ENCODE measurements around the gene LEPR.
"Not testable (repeated sequence)": the region's sequence is repeated elsewhere in the genome, so short reads cannot be mapped to it uniquely, and the experiment has no call there.

LEPR gene

DNA sequence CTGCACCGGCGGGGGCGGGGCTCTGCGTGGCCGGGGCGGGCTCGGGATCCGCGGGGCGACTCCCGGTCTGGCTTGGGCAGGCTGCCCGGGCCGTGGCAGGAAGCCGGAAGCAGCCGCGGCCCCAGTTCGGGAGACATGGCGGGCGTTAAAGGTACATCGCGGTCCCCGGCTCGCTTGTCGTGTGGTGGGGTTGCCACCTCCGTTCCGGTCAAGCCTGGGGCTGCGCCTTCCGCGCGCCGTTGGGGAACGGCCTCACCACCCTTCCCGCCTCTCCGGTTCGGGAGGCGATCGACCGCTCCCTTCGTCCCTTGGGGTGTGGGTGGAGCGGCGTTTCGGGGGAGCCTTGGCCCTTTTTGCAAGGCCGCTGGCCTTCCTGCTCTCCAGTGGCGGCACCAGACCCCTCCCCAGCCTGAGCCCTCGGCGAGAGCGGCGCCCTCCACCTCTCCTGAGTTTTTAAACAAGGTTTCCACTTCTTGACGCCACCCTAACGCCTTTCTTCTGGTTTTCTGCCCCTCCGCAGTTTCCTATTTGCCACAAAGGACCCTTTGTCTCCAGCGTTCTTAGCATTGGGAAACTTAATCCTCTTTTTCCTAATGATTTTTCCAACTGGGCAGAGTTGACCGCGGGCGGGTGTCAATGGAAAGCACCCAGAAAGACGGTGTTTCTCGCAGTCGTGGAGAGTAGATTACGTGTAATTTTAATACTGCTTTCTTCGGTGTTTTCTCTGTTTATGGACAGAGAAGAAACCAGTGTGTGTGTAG is at the start of gene LEPR, which contains the start of gene LEPROT:
TSS of gene LEPR (plus strand) at position 79 of the 761 bp plus-strand sequence. CDS start 144,898 bp downstream, outside the sequence.
TSS of gene LEPROT (plus strand) at position 79 of the 761 bp plus-strand sequence. CDS start at position 136, 57 bp downstream.
- DNase-seq = no peak

GRCh38 chr1:65371544-65371943 is 48.9 kb upstream of the LEPR start:
- DNase-seq = no peak

GRCh38 chr1:65372557-65372956 is 47.9 kb upstream of the LEPR start:
- no peak for DNase-seq

DNA sequence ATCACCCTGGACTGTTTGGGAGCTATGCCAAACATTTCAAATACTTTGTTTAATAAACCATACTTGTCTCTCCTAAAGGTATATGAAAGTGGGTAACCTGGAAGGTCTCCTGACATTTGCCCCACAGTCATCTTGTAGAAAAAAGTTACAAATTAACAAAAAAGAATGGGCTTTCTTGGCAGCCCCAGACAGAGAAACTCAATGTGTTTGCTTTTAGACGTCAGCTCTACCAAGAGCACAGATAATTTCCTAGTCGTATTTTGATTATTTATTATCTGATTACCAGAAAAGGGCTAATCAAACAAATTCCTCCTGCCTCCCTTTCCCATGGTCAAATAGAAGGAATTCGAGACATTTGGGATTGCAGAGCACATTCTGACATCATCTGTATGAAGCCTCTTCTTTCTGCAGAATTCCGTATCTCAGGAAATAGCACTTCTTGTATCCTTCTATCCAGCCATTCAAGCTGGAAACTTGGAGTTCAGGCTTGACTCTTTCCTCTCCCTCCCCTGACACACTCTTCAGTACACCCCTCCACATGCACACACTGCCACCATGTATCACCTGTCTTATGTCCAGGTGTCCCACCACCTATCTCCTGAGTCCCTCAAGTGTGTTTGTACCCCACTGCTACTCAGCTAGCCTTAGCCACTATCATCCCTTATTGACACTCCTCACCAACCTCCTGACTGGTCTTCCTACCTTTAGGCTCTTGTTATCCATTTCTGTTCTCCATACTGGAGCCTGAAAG is 42.8 kb upstream of the LEPR start:
- no peak for DNase-seq

- DNase-seq = no peak
Observed at GRCh38 chr1:65378247-65378946, 42.1 kb upstream of the LEPR start.

- DNase-seq = not testable (repeated sequence)
Observed at GRCh38 chr1:65384426-65384825, 36.0 kb upstream of the LEPR start.

DNA sequence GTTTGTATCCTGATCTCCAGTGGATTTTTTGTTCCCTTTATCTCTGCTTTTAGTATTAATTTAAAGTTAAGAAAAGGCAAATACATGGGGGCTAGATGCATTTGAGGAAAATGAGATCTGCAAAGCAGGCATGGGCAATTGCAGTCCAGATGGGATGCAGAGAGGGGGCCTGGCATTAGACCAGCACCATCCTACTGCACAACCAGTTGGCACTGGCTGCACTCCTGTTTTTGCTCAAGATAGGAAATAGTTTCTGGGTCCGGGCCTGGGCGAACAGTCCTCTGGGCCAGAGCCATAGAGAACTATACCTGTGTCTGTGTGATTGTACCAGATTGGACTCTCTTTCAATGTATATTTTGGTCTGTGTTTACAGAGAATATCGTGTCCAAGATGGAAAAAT is 34.0 kb upstream of the LEPR start:
- DNase-seq = no peak

DNA sequence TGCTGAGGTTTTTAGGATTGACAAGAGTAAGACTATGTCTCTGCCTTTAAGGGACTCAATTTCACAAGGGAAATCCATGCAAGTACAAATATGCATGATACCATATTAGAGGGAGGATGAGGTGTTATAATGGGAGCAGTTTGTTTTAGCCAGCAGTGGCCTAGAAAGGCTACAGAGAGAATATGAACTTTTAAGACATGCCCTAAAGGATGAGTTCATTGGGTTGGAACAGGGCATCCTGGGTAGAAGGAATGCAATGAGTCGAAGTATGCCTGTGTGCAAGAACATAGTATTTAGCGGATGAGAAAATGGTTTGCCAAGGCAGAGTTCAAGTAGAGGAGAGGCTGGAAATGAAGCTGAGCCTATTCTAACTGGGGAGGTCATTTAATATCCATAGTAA is 32.6 kb upstream of the LEPR start:
- no peak for DNase-seq

GRCh38 chr1:65388908-65389695 is 31.4 kb upstream of the LEPR start:
- DNase-seq = no peak

GRCh38 chr1:65392497-65392896 is 28.0 kb upstream of the LEPR start:
- no peak for DNase-seq

- DNase-seq = no peak
Observed at GRCh38 chr1:65393347-65393746, 27.1 kb upstream of the LEPR start.

DNA sequence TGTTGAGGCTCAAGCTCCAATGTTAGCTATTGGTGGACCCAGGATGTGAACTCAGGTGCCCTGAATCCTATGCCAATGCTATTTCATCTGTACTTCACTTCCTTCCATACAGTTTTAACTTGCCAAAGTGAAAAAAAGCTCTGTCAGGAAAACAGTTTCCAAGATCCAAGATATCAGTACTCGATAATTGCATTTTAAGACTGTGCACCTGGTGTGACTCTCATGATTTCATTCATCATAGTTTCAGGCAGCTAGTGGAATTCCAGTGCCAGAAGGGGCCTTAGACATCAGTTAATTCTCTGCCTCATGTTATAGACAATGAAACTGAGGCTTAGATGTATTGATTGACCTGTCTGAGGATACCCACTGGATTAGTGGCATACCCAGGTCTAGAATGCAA is 26.5 kb upstream of the LEPR start:
- DNase-seq = no peak

DNA sequence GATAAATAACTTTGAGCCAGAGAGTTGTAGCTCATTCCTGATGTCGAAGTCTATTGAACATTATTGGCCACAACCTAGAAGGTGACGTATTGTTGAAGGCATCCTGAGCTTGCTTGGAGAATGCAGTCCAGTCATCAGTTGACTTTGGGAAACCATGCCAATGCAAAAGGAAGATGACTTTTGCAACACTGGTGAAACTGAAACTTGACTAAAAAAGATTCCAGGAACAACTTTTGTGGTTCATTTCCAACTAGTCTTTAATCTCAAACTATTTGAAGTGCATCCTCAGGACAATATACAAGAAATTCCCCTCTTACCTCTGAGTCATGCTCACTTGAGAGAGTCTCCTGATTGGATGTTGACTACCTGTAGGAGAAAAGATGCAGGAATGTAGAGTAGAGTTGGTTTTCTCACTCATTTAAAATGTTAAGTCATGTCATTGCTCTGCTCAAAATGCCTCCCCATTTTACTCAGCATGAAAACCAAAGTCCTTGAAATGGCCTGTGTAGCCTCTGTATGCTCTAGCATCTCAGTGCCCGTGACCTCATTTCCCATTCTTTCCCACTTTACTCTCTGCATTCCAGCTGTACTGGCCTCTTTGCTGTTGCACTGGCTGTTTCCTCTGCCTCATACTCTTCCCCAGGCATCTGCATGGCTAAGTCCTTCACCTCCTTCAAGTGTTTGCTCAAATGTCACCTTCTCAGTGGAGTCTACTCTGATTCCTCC is 24.4 kb upstream of the LEPR start:
- no peak for DNase-seq

DNA sequence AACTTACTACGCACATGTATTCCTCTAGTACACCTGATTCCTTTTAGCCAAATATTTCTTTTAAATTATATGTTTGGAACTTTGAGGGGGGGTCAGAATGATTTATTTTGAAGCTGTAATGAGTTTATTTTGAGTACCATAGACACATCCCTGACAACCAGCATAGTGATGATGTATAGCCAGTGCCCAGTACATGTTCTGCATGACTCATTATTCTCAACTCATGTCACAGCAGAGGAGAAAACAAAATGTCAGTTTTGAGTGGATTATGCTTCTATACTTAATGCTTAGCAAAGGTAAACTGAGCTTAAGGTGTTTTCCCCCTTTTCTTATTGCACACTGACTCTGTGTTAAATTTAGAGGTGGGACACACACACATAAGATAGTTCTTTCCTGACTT is 22.4 kb upstream of the LEPR start:
- no peak for DNase-seq

GRCh38 chr1:65399003-65399402 is 21.5 kb upstream of the LEPR start:
- DNase-seq = no peak

DNA sequence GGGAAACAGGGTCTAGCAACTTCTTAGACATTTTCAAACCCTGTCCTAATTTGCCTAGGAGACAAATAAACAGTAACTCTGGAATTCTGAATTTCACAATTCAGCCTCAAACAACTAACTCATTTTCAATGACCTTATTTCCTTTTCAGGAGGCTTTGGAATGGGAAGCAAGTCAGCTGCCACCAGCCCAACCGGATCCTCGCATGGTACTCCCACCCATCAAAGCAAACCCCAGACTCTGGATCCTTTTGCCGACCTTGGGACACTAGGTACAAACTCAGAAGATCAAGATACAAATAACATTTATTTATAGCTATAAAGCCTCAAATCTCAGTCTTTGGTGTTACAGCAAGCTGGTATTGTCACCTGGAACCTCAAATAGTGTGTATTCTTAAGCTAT is 18.9 kb upstream of the LEPR start:
- no peak for DNase-seq

- no peak for DNase-seq
Observed at GRCh38 chr1:65404941-65405340, 15.5 kb upstream of the LEPR start.

- DNase-seq = no peak
Observed at GRCh38 chr1:65407877-65408276, 12.6 kb upstream of the LEPR start.

DNA sequence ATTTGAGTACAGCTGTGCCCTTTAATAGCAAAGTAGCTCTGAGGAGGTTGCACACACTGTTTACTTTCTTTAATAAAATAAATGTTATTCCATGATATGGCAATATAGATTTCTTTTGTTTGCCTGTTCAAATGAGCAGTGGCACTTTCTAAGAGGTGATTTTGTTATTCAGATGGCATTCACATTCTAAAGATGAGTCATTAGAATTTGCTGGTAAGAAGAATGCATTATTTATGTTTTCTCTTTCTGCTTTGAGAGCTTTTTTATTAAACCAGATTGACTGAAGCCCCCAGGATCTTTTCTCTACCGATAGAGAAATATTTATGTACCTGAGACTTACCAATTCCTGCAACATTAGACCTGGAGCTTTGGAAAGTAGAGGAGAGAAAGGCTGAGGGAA is 11.2 kb upstream of the LEPR start:
- no peak for DNase-seq

DNA sequence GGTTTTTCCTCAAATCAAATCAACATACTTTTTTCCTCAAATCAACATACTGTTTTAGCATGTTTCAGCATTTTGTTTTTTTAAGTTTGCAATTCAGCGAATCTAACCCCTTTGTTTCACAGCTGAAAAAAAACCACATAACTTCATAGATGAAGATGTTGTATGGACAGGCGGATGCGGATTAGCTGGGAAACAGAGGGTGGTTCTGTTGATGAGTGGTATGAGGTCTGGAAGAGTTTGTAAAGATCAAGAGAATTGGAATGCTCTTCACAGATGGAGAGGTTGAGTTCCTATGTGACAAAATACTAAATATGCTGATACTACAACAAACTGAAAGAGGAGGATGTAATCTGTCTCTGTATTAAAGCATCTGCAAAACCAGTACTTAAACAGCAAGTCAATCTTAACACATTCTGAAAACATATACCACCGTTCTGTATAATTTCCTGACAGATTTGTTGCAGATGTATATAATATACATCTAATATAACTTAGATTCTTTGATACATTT is 10.6 kb upstream of the LEPR start:
- DNase-seq = no peak

DNA sequence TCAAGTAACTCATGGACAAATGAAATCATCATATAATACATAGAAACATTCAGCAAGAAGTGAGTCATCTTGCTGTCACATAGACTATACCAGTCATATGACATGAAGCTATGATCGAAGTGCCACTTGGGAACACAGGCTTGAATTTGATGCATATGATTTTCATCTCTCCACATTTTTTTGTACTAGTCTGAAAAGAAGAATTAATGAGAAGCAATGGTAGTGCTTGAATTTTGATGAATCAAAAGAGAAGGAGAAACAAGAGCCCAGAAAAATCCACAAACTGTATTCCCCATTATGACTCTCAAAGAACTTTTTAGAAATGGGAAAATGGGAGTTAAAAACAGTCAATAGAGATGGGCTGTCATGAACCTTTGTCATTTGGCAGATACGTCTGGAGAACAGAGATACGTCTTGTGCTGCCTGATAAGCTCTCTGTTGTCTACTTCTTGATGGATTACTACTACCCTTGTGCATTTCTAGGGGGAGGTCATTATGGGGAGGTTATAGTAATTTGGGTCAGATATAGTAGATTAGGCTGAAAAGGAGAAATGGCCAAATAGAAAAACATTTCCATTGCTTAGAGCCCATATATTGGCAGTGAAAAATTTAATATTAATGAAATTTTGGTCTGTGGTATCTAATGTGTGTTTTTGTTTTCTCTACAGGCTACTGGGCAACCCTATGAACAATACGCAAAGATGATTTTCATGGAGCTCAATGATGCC is 8.0 kb upstream of the LEPR start:
- no peak for DNase-seq
